ENCODE data around the gene JARID2. TPM values are rescaled to one million over a fixed set of nuclear protein-coding genes. Genes with fewer than 3 reads are reported as not detected.

JARID2 gene
- total and polyA plus RNA-seq, 2 of the 13 experiments (the other 11 are each of a cell fraction or from before 2014, with no cell fraction given): 7.5 to 10.3 TPM

DNA sequence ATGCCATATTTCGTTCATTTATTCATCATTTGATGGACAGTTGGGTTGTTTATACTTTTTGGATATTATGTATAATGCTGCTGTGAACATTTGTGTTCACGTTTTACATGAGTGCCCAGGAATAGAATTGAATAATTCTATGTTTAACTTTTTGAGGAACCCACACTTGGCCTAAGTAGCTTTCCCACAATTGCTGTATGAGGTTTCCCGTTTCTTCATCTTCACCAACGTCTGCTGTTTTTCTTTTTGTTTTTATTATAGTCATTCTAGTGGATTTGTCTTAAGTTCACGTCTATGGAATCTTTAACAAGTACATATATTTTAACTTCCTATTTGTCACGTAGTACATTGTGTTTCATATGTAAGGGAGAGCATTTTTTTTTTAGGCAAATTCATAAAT, 110.3 kb downstream of the JARID2 start:
- ChIA-PET CTCF (ENCODE audit: low intra/inter-chr PET ratio, low total read pairs) (no interaction called here), POLR2A (no interaction called here)
- no peak overlapping the region for H3K27ac ChIP-seq (ENCODE audit: extremely low read length, insufficient read depth, low read length)
- DNase-seq (ENCODE audit: low spot score) (no peak), ATAC-seq (no peak), FAIRE-seq (no peak)
- no TSS peak for BruUV-seq (replicated peaks)
- TF ChIP-seq ZNF562 (CRISPR knock-in tag; IDR thresholded peaks at IDR 0.05; ENCODE audit: borderline replicate concordance) (no peak), SMC3 (IDR thresholded peaks at IDR 0.05; ENCODE audit: low read length) (no peak), ZNF224 (CRISPR knock-in tag; IDR thresholded peaks at IDR 0.05) (no peak), ZNF350 (CRISPR knock-in tag; IDR thresholded peaks at IDR 0.05; ENCODE audit: borderline replicate concordance, low read depth) (no peak), GPN1 (CRISPR knock-in tag; IDR thresholded peaks at IDR 0.05; ENCODE audit: borderline replicate concordance) (no peak), ZNF160 (CRISPR knock-in tag; IDR thresholded peaks at IDR 0.05) (no peak), ISL2 (CRISPR knock-in tag; IDR thresholded peaks at IDR 0.05) (no peak), SATB2 (CRISPR knock-in tag; IDR thresholded peaks at IDR 0.05) (no peak), ZNF205 (CRISPR knock-in tag; IDR thresholded peaks at IDR 0.05) (no peak), NAIF1 (CRISPR knock-in tag; IDR thresholded peaks at IDR 0.05; ENCODE audit: borderline replicate concordance) (no peak), KDM5B (CRISPR knock-in tag; IDR thresholded peaks at IDR 0.05; ENCODE audit: borderline replicate concordance) (no peak), SCMH1 (CRISPR knock-in tag; IDR thresholded peaks at IDR 0.05; ENCODE audit: borderline replicate concordance) (no peak), KAT7 (CRISPR knock-in tag; IDR thresholded peaks at IDR 0.05; ENCODE audit: borderline replicate concordance) (no peak), HNRNPK (IDR thresholded peaks at IDR 0.05; ENCODE audit: low read depth, low read length, poor library complexity, severe bottlenecking) (no peak), ZNF430 (CRISPR knock-in tag; IDR thresholded peaks at IDR 0.05) (no peak)
- TF ChIP-seq, protein P1, sequence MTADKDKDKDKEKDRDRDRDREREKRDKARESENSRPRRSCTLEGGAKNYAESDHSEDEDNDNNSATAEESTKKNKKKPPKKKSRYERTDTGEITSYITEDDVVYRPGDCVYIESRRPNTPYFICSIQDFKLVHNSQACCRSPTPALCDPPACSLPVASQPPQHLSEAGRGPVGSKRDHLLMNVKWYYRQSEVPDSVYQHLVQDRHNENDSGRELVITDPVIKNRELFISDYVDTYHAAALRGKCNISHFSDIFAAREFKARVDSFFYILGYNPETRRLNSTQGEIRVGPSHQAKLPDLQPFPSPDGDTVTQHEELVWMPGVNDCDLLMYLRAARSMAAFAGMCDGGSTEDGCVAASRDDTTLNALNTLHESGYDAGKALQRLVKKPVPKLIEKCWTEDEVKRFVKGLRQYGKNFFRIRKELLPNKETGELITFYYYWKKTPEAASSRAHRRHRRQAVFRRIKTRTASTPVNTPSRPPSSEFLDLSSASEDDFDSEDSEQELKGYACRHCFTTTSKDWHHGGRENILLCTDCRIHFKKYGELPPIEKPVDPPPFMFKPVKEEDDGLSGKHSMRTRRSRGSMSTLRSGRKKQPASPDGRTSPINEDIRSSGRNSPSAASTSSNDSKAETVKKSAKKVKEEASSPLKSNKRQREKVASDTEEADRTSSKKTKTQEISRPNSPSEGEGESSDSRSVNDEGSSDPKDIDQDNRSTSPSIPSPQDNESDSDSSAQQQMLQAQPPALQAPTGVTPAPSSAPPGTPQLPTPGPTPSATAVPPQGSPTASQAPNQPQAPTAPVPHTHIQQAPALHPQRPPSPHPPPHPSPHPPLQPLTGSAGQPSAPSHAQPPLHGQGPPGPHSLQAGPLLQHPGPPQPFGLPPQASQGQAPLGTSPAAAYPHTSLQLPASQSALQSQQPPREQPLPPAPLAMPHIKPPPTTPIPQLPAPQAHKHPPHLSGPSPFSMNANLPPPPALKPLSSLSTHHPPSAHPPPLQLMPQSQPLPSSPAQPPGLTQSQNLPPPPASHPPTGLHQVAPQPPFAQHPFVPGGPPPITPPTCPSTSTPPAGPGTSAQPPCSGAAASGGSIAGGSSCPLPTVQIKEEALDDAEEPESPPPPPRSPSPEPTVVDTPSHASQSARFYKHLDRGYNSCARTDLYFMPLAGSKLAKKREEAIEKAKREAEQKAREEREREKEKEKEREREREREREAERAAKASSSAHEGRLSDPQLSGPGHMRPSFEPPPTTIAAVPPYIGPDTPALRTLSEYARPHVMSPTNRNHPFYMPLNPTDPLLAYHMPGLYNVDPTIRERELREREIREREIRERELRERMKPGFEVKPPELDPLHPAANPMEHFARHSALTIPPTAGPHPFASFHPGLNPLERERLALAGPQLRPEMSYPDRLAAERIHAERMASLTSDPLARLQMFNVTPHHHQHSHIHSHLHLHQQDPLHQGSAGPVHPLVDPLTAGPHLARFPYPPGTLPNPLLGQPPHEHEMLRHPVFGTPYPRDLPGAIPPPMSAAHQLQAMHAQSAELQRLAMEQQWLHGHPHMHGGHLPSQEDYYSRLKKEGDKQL (CRISPR knock-in tag; IDR thresholded peaks at IDR 0.05; ENCODE audit: low read depth): no peak
- in situ Hi-C loops (cut with HindIII; ENCODE audit: extremely low pct_ligation_motif_present, low pct_unique_long_range_greater_than_20kb): no loop called here
- WGBS (ENCODE audit: low lambda C conversion rate): 95% methylated on average over 6 of the region's 6 CpGs
- no peak overlapping the region for H3K4me2 ChIP-seq (ENCODE audit: low read depth, low read length)
- peaks cover 0 to 2% of the 10 kb centered on the region in 2 experiments; a peak in 1 of 5 replicates for H3K36me3 ChIP-seq (replicated peaks in 1 of 2; ENCODE audit: control insufficient read depth in 1 of 2, insufficient read depth in 2 of 2, low read length in 2 of 2)
- peaks cover 4% of the 10 kb centered on the region; the same call in 1 of the 2 replicates for H4K20me1 ChIP-seq (ENCODE audit: insufficient read depth, low read length)
- H3K9me3 ChIP-seq (ENCODE audit: low read length): no peaks in the 10 kb centered on the region
- H2AFZ ChIP-seq (ENCODE audit: low read length): no peak overlapping the region
- H3K27me3 ChIP-seq (ENCODE audit: control insufficient read depth in 1 of 2, insufficient read depth in 2 of 2, low read length in 2 of 2): no peaks in the 10 kb centered on the region
- no peak overlapping the region for H3K9ac ChIP-seq (ENCODE audit: insufficient read depth, low read depth, low read length)
- intact Hi-C loops (cut with micrococcal nuclease; ENCODE audit: unreplicated experiment): no loop called here
- peaks cover 17% of the 10 kb centered on the region for H3K79me2 ChIP-seq (ENCODE audit: insufficient read depth, low read length)
- no peak overlapping the region for H3K4me3 ChIP-seq (replicated peaks in 1 of 3; ENCODE audit: insufficient read depth in 1 of 3, low read depth in 2 of 3, low read length in 3 of 3)
- H3K4me1 ChIP-seq (ENCODE audit: insufficient read depth, low read length): peaks cover 10% of the 10 kb centered on the region

Measured in HepG2 (cell line).